ENCODE measurements around the gene PRKCZ. TPM values are rescaled to one million over a fixed set of nuclear protein-coding genes. Genes with fewer than 3 reads are reported as not detected.

Gene PRKCZ
- total and polyA plus RNA-seq, 4 experiments from 2014 or later = 13.5 to 40.7 (median 23.0) TPM

- Mint-ChIP-seq H3K27me3 (no peaks in the 10 kb centered on the region), H3K27ac (peak overlapping the region in 2 of 7 donors; percentile 40 to 41), H3K4me3 (peak overlapping the region in 1 of 8 donors; percentile 82), H3K9me3 (no peaks in the 10 kb centered on the region), H3K4me1 (peaks cover 0 to 27% (median 3%) of the 10 kb centered on the region in 4 donors), H3K36me3 (peaks cover 8 to 22% of the 10 kb centered on the region in 2 donors)
- Histone ChIP-seq H3K4me3 (ENCODE audit: low read length in 2 of 2) (no peak overlapping the region), H3K4me1 (ENCODE audit: insufficient read depth, low read length) (peaks cover 8% of the 10 kb centered on the region), H3K27ac (ENCODE audit: low read depth, low read length) (no peak overlapping the region), H3K27me3 (ENCODE audit: insufficient read depth, low read length) (no peaks in the 10 kb centered on the region), H3K9me3 (ENCODE audit: control insufficient read depth in 1 of 2, low read length in 2 of 2) (no peaks in the 10 kb centered on the region), H3K36me3 (ENCODE audit: insufficient read depth, low read length) (no peaks in the 10 kb centered on the region)
- intact Hi-C loops (cut with micrococcal nuclease) = loop anchor here (1.0 kb wide), 2 partner anchors 41 to 82 kb away; no protein-coding TSS in a partner anchor
- no peak for DNase-seq
- CTCF ChIA-PET (ENCODE audit: partially characterized antibody) = interaction anchor here (0.8 to 3.0 kb wide), 21 partner anchors 8 to 218 kb away, joined by 3 to 31 read pairs (median 6); partner anchors contain the start of genes FAAP20, MORN1 and RER1
- POLR2A ChIA-PET (ENCODE audit: partially characterized antibody) = interaction anchor here (0.9 to 1.7 kb wide), 2 partner anchors 21 to 25 kb away, joined by 3 to 5 read pairs; partner anchors contain the start of gene FAAP20
Measured at GRCh38 chr1:2173546-2174347, 123.5 kb downstream of the PRKCZ start.

- CTCF ChIA-PET (ENCODE audit: partially characterized antibody) = interaction anchor here (0.7 to 3.0 kb wide), 26 partner anchors 9 to 217 kb away, joined by 3 to 31 read pairs (median 5); partner anchors contain the start of genes FAAP20, MORN1 and RER1
- intact Hi-C loops (cut with micrococcal nuclease) = loop anchor here (1.0 kb wide), 2 partner anchors 42 to 83 kb away; no protein-coding TSS in a partner anchor
- Mint-ChIP-seq H3K36me3 (peaks cover 8 to 24% of the 10 kb centered on the region in 2 donors), H3K4me1 (peaks cover 0 to 27% (median 3%) of the 10 kb centered on the region in 4 donors), H3K4me3 (peak overlapping the region; percentile 38 to 85 (median 68)), H3K27ac (peak overlapping the region in 3 of 7 donors; percentile 46 to 57 (median 47)), H3K27me3 (no peaks in the 10 kb centered on the region), H3K9me3 (no peaks in the 10 kb centered on the region)
- no peaks in the 10 kb centered on the region for H3K9me3 ChIP-seq (ENCODE audit: control insufficient read depth in 1 of 2, low read length in 2 of 2)
- peak overlapping the region in 1 of 2 donors; percentile 35 for H3K4me3 ChIP-seq (ENCODE audit: low read length in 2 of 2)
- no peaks in the 10 kb centered on the region for H3K36me3 ChIP-seq (ENCODE audit: insufficient read depth, low read length)
- DNase-seq = peak in 4 of 5 donors; percentile 30 to 44 (median 40)
- POLR2A ChIA-PET (ENCODE audit: partially characterized antibody) = interaction anchor here (0.9 to 1.7 kb wide), 2 partner anchors 20 to 26 kb away, joined by 3 to 5 read pairs; partner anchors contain the start of gene FAAP20
- peaks cover 8% of the 10 kb centered on the region for H3K4me1 ChIP-seq (ENCODE audit: insufficient read depth, low read length)
- H3K27ac ChIP-seq (ENCODE audit: low read depth, low read length) = no peak overlapping the region
- H3K27me3 ChIP-seq (ENCODE audit: insufficient read depth, low read length) = no peaks in the 10 kb centered on the region
Measured at GRCh38 chr1:2174348-2175054, 124.3 kb downstream of the PRKCZ start.

- no peaks in the 10 kb centered on the region for H3K27me3 Mint-ChIP-seq
- H3K9me3 Mint-ChIP-seq = no peaks in the 10 kb centered on the region
- no peaks in the 10 kb centered on the region for H3K27me3 ChIP-seq (ENCODE audit: insufficient read depth, low read length)
- DNase-seq = no peak
- CTCF ChIA-PET (ENCODE audit: partially characterized antibody) = interaction anchor here (0.7 to 3.0 kb wide), 24 partner anchors 9 to 209 kb away, joined by 3 to 31 read pairs (median 6); partner anchors contain the start of gene FAAP20
- H3K4me1 Mint-ChIP-seq = peaks cover 0 to 27% (median 3%) of the 10 kb centered on the region in 4 donors
- H3K27ac Mint-ChIP-seq = peak overlapping the region in 3 of 7 donors; percentile 46 to 57 (median 47)
- H3K4me3 Mint-ChIP-seq = peak overlapping the region; percentile 38 to 85 (median 68)
- no peak overlapping the region for H3K27ac ChIP-seq (ENCODE audit: low read depth, low read length)
- intact Hi-C loops (cut with micrococcal nuclease) = no loop called here
- POLR2A ChIA-PET (ENCODE audit: partially characterized antibody) = interaction anchor here (1.7 kb wide), 1 partner anchor 20 kb away, joined by 5 read pairs; the partner anchor contains the start of gene FAAP20
- H3K36me3 ChIP-seq (ENCODE audit: insufficient read depth, low read length) = no peaks in the 10 kb centered on the region
- H3K4me1 ChIP-seq (ENCODE audit: insufficient read depth, low read length) = peaks cover 8% of the 10 kb centered on the region
- H3K4me3 ChIP-seq (ENCODE audit: low read length in 2 of 2) = peak overlapping the region in 1 of 2 donors; percentile 35
- H3K36me3 Mint-ChIP-seq = peaks cover 8 to 28% of the 10 kb centered on the region in 2 donors
- H3K9me3 ChIP-seq (ENCODE audit: control insufficient read depth in 1 of 2, low read length in 2 of 2) = no peaks in the 10 kb centered on the region
Measured at GRCh38 chr1:2175055-2175414, 124.8 kb downstream of the PRKCZ start.

GRCh38 chr1:2175681-2176454 is 125.7 kb downstream of the PRKCZ start:
- Mint-ChIP-seq H3K4me3 (peak overlapping the region in 1 of 8 donors; percentile 39), H3K27ac (peak overlapping the region in 3 of 7 donors; percentile 22 to 64 (median 42)), H3K36me3 (peaks cover 8 to 27% of the 10 kb centered on the region in 2 donors), H3K9me3 (no peaks in the 10 kb centered on the region), H3K27me3 (no peaks in the 10 kb centered on the region), H3K4me1 (peaks cover 0 to 27% (median 5%) of the 10 kb centered on the region in 4 donors)
- intact Hi-C loops (cut with micrococcal nuclease) = no loop called here
- peaks cover 5% of the 10 kb centered on the region for H3K36me3 ChIP-seq (ENCODE audit: insufficient read depth, low read length)
- no peak overlapping the region for H3K4me3 ChIP-seq (ENCODE audit: low read length in 2 of 2)
- ChIA-PET CTCF (ENCODE audit: partially characterized antibody) (interaction anchor here (1.1 to 3.0 kb wide), 7 partner anchors 19 to 206 kb away, joined by 3 to 31 read pairs (median 5); partner anchors contain the start of gene FAAP20), POLR2A (ENCODE audit: partially characterized antibody) (no interaction called here)
- no peak overlapping the region for H3K27ac ChIP-seq (ENCODE audit: low read depth, low read length)
- peaks cover 8% of the 10 kb centered on the region for H3K4me1 ChIP-seq (ENCODE audit: insufficient read depth, low read length)
- H3K9me3 ChIP-seq (ENCODE audit: control insufficient read depth in 1 of 2, low read length in 2 of 2) = no peaks in the 10 kb centered on the region
- no peak for DNase-seq
- no peaks in the 10 kb centered on the region for H3K27me3 ChIP-seq (ENCODE audit: insufficient read depth, low read length)

GRCh38 chr1:2176615-2177014 is 126.4 kb downstream of the PRKCZ start:
- CTCF ChIA-PET (ENCODE audit: partially characterized antibody) = interaction anchor here (1.1 to 1.4 kb wide), 3 partner anchors 36 to 84 kb away, joined by 3 to 5 read pairs (median 3); no protein-coding TSS in a partner anchor
- Histone ChIP-seq H3K4me3 (ENCODE audit: low read length in 2 of 2) (no peak overlapping the region), H3K27ac (ENCODE audit: low read depth, low read length) (no peak overlapping the region), H3K4me1 (ENCODE audit: insufficient read depth, low read length) (peaks cover 8% of the 10 kb centered on the region), H3K9me3 (ENCODE audit: control insufficient read depth in 1 of 2, low read length in 2 of 2) (no peaks in the 10 kb centered on the region), H3K27me3 (ENCODE audit: insufficient read depth, low read length) (no peaks in the 10 kb centered on the region), H3K36me3 (ENCODE audit: insufficient read depth, low read length) (peaks cover 5% of the 10 kb centered on the region)
- Mint-ChIP-seq H3K36me3 (peaks cover 5 to 27% of the 10 kb centered on the region in 2 donors), H3K27me3 (no peaks in the 10 kb centered on the region), H3K27ac (no peak overlapping the region), H3K4me1 (peaks cover 0 to 27% (median 5%) of the 10 kb centered on the region in 4 donors), H3K4me3 (no peak overlapping the region), H3K9me3 (no peaks in the 10 kb centered on the region)
- intact Hi-C loops (cut with micrococcal nuclease) = no loop called here
- POLR2A ChIA-PET (ENCODE audit: partially characterized antibody) = no interaction called here
- DNase-seq = no peak

- no peaks in the 10 kb centered on the region for H3K27me3 ChIP-seq (ENCODE audit: insufficient read depth, low read length)
- ChIA-PET POLR2A (ENCODE audit: partially characterized antibody) (no interaction called here), CTCF (ENCODE audit: partially characterized antibody) (interaction anchor here (1.3 kb wide), 1 partner anchor 37 kb away, joined by 3 read pairs; no protein-coding TSS in a partner anchor)
- H3K4me3 Mint-ChIP-seq = no peak overlapping the region
- no peaks in the 10 kb centered on the region for H3K9me3 ChIP-seq (ENCODE audit: control insufficient read depth in 1 of 2, low read length in 2 of 2)
- no peak for DNase-seq
- H3K36me3 ChIP-seq (ENCODE audit: insufficient read depth, low read length) = peaks cover 5% of the 10 kb centered on the region
- no peak overlapping the region for H3K4me3 ChIP-seq (ENCODE audit: low read length in 2 of 2)
- intact Hi-C loops (cut with micrococcal nuclease) = no loop called here
- no peak overlapping the region for H3K27ac ChIP-seq (ENCODE audit: low read depth, low read length)
- H3K9me3 Mint-ChIP-seq = no peaks in the 10 kb centered on the region
- H3K4me1 Mint-ChIP-seq = peaks cover 0 to 27% (median 5%) of the 10 kb centered on the region in 4 donors
- peaks cover 8% of the 10 kb centered on the region for H3K4me1 ChIP-seq (ENCODE audit: insufficient read depth, low read length)
- no peak overlapping the region for H3K27ac Mint-ChIP-seq
- no peaks in the 10 kb centered on the region for H3K27me3 Mint-ChIP-seq
- H3K36me3 Mint-ChIP-seq = peaks cover 3 to 26% of the 10 kb centered on the region in 2 donors
Measured at GRCh38 chr1:2177541-2177940, 127.3 kb downstream of the PRKCZ start.

Measured in CD4-positive, alpha-beta memory T cell (primary cell).